ENCODE results near the gene ZNF532. TPM values are rescaled to one million over a fixed set of nuclear protein-coding genes. Genes with fewer than 3 reads are reported as not detected.

ZNF532 gene
- polyA plus RNA-seq, 3 donors = 0.76 to 18.5 (median 1.7) TPM

DNA sequence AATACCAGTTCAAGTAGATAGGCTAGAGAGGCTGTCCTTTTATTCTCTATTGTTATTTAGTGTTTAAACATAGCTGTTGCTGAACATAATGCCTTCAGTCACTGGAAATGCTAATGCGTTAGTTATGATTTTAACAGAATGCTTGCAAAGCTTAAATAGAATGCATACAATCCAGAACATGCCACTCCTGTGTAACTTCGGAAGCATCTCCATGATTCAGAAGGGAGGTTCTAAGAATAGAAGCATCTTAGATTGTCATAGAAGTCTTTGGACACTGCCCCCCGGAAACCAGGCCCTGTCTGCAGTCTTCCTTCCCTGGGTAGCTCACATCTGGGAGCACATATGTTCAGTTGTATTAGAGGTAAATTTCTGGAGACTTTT is 73.2 kb downstream of the ZNF532 start:
- H2AFZ ChIP-seq (ENCODE audit: insufficient read depth, low read depth, low read length, poor library complexity, severe bottlenecking) = no peak overlapping the region
- Mint-ChIP-seq H3K36me3 (peaks cover 9 to 19% of the 10 kb centered on the region in 2 donors), H3K4me3 (no peak overlapping the region), H3K4me1 (peaks cover 24% of the 10 kb centered on the region), H3K27me3 (ENCODE audit: low read depth in 3 of 3) (peaks cover 0 to 2% (median 2%) of the 10 kb centered on the region in 3 donors), H3K27ac (peak overlapping the region in 3 of 7 donors; percentile 3 to 71 (median 30)), H3K9me3 (peaks cover 2 to 11% (median 6%) of the 10 kb centered on the region in 7 donors)
- intact Hi-C loops (cut with micrococcal nuclease) = no loop called here
- no CpG with 5 or more reads among the region's 3 CpGs for WGBS (ENCODE audit: insufficient coverage)
- H3K9me3 ChIP-seq (replicated peaks in 1 of 2; ENCODE audit: control insufficient read depth in 1 of 2, insufficient read depth in 1 of 2, low read length in 2 of 2) = peaks cover 0 to 3% of the 10 kb centered on the region in 2 donors
- peaks cover 18 to 23% of the 10 kb centered on the region in 2 donors for H3K4me1 ChIP-seq (ENCODE audit: control insufficient read depth in 1 of 2, insufficient read depth in 2 of 2, low read length in 2 of 2)
- H3K27ac ChIP-seq (ENCODE audit: low read depth in 1 of 2, low read length in 2 of 2) = peak overlapping the region in 1 of 2 donors; percentile 65
- peak overlapping the region; percentile 55 for H3K4me2 ChIP-seq (replicated peaks; ENCODE audit: extremely low read depth, low read length, poor library complexity, severe bottlenecking)
- no peaks in the 10 kb centered on the region for H3K79me2 ChIP-seq (ENCODE audit: insufficient read depth, low read length)
- H3K36me3 ChIP-seq (replicated peaks in 1 of 2; ENCODE audit: control insufficient read depth in 1 of 2, insufficient read depth in 2 of 2, low read length in 2 of 2) = no peaks in the 10 kb centered on the region
- TF ChIP-seq, protein P1, sequence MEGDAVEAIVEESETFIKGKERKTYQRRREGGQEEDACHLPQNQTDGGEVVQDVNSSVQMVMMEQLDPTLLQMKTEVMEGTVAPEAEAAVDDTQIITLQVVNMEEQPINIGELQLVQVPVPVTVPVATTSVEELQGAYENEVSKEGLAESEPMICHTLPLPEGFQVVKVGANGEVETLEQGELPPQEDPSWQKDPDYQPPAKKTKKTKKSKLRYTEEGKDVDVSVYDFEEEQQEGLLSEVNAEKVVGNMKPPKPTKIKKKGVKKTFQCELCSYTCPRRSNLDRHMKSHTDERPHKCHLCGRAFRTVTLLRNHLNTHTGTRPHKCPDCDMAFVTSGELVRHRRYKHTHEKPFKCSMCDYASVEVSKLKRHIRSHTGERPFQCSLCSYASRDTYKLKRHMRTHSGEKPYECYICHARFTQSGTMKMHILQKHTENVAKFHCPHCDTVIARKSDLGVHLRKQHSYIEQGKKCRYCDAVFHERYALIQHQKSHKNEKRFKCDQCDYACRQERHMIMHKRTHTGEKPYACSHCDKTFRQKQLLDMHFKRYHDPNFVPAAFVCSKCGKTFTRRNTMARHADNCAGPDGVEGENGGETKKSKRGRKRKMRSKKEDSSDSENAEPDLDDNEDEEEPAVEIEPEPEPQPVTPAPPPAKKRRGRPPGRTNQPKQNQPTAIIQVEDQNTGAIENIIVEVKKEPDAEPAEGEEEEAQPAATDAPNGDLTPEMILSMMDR (IDR thresholded peaks at IDR 0.05) = no peak
- H4K20me1 ChIP-seq (ENCODE audit: insufficient read depth, low read length) = no peaks in the 10 kb centered on the region
- H3K9ac ChIP-seq (ENCODE audit: insufficient read depth, low read length, poor library complexity, severe bottlenecking) = no peak overlapping the region
- peak overlapping the region in 1 of 3 experiments; percentile 52 for H3K4me3 ChIP-seq (replicated peaks in 1 of 3; ENCODE audit: low read depth in 2 of 3, low read length in 3 of 3)
- H3K27me3 ChIP-seq (ENCODE audit: control insufficient read depth in 2 of 2, insufficient read depth in 2 of 2, low read length in 2 of 2) = no peaks in the 10 kb centered on the region
- DNase-seq = no peak

DNA sequence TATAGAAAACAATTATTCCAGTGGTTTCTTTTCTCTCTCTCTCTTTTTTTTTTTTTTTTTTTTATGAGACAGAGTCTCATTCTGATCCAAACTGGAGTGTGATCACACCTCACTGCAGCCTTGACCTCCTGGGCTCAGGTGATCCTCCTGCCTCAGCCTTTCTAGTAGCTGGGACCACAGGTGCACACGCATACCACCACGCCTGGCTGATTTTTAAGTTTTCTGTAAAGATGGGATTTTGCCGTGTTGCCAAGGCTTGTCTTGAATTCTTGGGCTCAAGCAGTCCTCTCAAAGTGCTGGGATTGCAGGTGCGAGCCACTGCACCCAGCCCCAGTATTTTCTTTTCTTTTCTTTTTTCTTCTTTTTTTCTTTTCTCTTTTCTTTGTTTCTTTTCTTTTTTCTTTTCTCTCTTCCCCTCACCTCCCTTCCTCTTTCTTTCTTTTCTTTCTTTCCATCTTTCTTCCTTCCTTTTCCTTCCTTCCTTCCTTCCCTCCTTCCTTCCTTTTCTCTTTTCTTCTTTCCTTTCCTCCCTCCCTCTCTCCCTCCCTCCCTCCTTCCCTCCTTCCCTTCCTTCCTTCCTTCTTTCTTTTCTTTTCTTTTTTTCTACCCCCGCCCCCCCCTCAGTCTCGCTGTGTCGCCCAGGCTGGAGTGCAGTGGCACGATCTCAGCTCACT is 76.9 kb downstream of the ZNF532 start:
- intact Hi-C loops (cut with micrococcal nuclease) = no loop called here
- Histone ChIP-seq H3K79me2 (ENCODE audit: insufficient read depth, low read length) (no peaks in the 10 kb centered on the region), H2AFZ (ENCODE audit: insufficient read depth, low read depth, low read length, poor library complexity, severe bottlenecking) (no peak overlapping the region), H3K27me3 (ENCODE audit: control insufficient read depth in 2 of 2, insufficient read depth in 2 of 2, low read length in 2 of 2) (no peaks in the 10 kb centered on the region), H3K4me2 (replicated peaks; ENCODE audit: extremely low read depth, low read length, poor library complexity, severe bottlenecking) (no peak overlapping the region), H3K27ac (ENCODE audit: low read depth in 1 of 2, low read length in 2 of 2) (no peak overlapping the region), H3K36me3 (replicated peaks in 1 of 2; ENCODE audit: control insufficient read depth in 1 of 2, insufficient read depth in 2 of 2, low read length in 2 of 2) (no peaks in the 10 kb centered on the region), H3K4me1 (ENCODE audit: control insufficient read depth in 1 of 2, insufficient read depth in 2 of 2, low read length in 2 of 2) (peaks cover 16% of the 10 kb centered on the region in 2 donors), H3K9me3 (replicated peaks in 1 of 2; ENCODE audit: control insufficient read depth in 1 of 2, insufficient read depth in 1 of 2, low read length in 2 of 2) (peaks cover 0 to 3% of the 10 kb centered on the region in 2 donors), H3K4me3 (replicated peaks in 1 of 3; ENCODE audit: low read depth in 2 of 3, low read length in 3 of 3) (no peak overlapping the region), H3K9ac (ENCODE audit: insufficient read depth, low read length, poor library complexity, severe bottlenecking) (no peak overlapping the region), H4K20me1 (ENCODE audit: insufficient read depth, low read length) (no peaks in the 10 kb centered on the region)
- Mint-ChIP-seq H3K4me1 (peaks cover 16% of the 10 kb centered on the region), H3K27ac (no peak overlapping the region), H3K27me3 (ENCODE audit: low read depth in 3 of 3) (peaks cover 0 to 3% (median 3%) of the 10 kb centered on the region in 3 donors), H3K36me3 (peaks cover 9 to 19% of the 10 kb centered on the region in 2 donors), H3K4me3 (no peak overlapping the region), H3K9me3 (peaks cover 2 to 11% (median 6%) of the 10 kb centered on the region in 7 donors)
- no peak for DNase-seq
- WGBS (ENCODE audit: insufficient coverage) = 100% methylated on average over 3 of the region's 8 CpGs
- TF ChIP-seq, protein P1 (IDR thresholded peaks at IDR 0.05) = no peak

Data from CD14-positive monocyte (primary cell).